ENCODE data around the gene CPXM1. TPM values are rescaled to one million over a fixed set of nuclear protein-coding genes. Genes with fewer than 3 reads are reported as not detected.

CPXM1 gene
- total RNA-seq, 1 donor from 2014 or later, result 19.4 TPM

DNA sequence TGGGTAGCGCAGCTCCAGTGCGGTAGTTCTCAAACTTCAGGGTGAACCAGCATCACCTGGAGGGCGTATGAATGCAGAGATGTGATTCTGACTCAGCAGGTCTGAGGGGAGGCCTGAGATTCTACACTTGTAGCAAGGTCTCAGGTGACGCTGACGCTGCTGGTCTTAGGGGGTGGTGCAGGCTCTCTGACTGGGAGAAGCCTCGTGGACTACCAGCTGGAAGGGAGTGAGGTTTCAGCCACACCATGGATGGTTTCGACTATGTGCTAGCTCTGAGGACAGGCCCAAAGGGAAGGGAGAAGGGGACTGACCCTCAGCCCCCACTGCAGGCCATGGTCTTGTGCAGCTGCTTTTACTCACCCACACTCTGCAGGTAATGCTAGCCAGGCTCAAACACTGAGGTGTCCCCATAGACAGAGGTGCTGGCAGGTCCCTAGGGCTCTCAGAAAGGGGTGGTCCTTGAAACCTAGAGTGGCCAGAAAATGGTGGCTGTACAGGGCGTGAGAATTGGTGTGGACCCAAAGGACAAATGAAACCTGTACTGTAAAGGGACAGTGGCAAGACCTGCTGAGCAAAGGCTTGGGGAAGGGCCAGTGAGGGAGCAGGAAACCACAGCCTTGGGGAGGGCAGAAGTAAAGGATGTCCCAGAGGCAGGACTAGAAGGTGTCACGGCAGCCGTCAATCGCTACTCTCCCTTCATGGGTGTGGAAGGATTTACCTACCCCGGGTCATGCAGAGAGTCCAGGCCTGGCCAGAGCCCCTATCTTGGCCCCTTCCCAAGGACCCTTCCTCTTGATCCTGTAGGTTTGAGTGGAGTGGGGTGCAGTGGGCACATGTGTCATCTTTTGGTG is 55.1 kb downstream of the CPXM1 start:
- Histone ChIP-seq H3K27ac (no peak overlapping the region), H3K4me3 (no peak overlapping the region), H3K9me3 (no peaks in the 10 kb centered on the region), H3K4me1 (peaks cover 2% of the 10 kb centered on the region), H3K27me3 (no peaks in the 10 kb centered on the region), H3K36me3 (no peaks in the 10 kb centered on the region)
- TF ChIP-seq POLR2A (IDR thresholded peaks at IDR 0.05) (no peak), CTCF (IDR thresholded peaks at IDR 0.05) (no peak)
- intact Hi-C loops (cut with DNase I), result no loop called here
- peak; percentile 80 to 81 for DNase-seq (ENCODE audit: extremely low spot score in 2 of 2)

Other genes starting within 250 kb of the CPXM1 start
- gene NOP56, start 148.0 kb downstream of the CPXM1 start, total RNA-seq, result 87.7 TPM
- 71.0 TPM for gene IDH3B, start 136.4 kb downstream of the CPXM1 start, total RNA-seq
- 23.1 TPM for gene EBF4, start 107.8 kb downstream of the CPXM1 start, total RNA-seq
- gene C20orf141, start 14.4 kb upstream of the CPXM1 start, total RNA-seq, result not detected
- not detected for gene TMEM239, start 15.7 kb upstream of the CPXM1 start, total RNA-seq
- 22.1 TPM for gene PCED1A, start 40.0 kb upstream of the CPXM1 start, total RNA-seq
- gene VPS16, start 40.1 kb upstream of the CPXM1 start, total RNA-seq, result 30.0 TPM
- gene PTPRA, start 72.9 kb upstream of the CPXM1 start, total RNA-seq, result 45.7 TPM
- gene GNRH2, start 243.0 kb upstream of the CPXM1 start, total RNA-seq, result not detected
- gene MRPS26, start 245.4 kb upstream of the CPXM1 start, total RNA-seq, result 52.3 TPM

Measured in vagina (tissue), 2 donors.